ENCODE data around the gene GPR158.

- TF ChIP-seq EZH2phosphoT487 (IDR thresholded peaks at IDR 0.05; ENCODE audit: insufficient read depth, low read depth), result no peak
- no peak for TF ChIP-seq EZH2 (IDR thresholded peaks at IDR 0.05; ENCODE audit: insufficient read depth, poor library complexity, severe bottlenecking)
Observed at GRCh38 chr10:25530306-25530705, 355.5 kb downstream of the GPR158 start.

All from GM23248 (cell line).